H1 (cell line): ENCODE measurements around the gene ACYP1. TPM values are rescaled to one million over a fixed set of nuclear protein-coding genes. Genes with fewer than 3 reads are reported as not detected.

ENCODE experiments used
- CTCF ChIA-PET: fragments of 300-600 bp; sonication (Branson Sonifier 250); formaldehyde crosslinking; loops from one replicate; lab custom pipeline; 2021; ENCODE audit not compliant: partially characterized antibody; lab: Charles Lee
- POLR2A ChIA-PET: fragments of 300-600 bp; sonication (Branson Sonifier 250); formaldehyde crosslinking; loops from one replicate; lab custom pipeline; 2021; ENCODE audit warnings: inconsistent platforms; ENCODE audit not compliant: partially characterized antibody; lab: Charles Lee
- DNase-seq, 2 experiments: peaks; one replicate each; pipeline versions ENCODE4 v3.0.0 to v3.0.0-alpha.2; 2010 to 2022; ENCODE audit warnings: low spot score in 2 of 2, low read depth in 1 of 2, mixed read lengths in 1 of 2
- FAIRE-seq: peaks from 2 replicates; lab custom pipeline; 2011; peaks lifted over from hg19 to GRCh38; lab: Jason Lieb, UNC
- H2AFZ ChIP-seq: 2 replicates; pipeline ENCODE4 v1.8.1; 2012; ENCODE audit warnings: low read length, inconsistent platforms
- H2AK5ac ChIP-seq: 2 replicates; pipeline ENCODE4 v1.6.1; 2013; ENCODE audit warnings: low read depth, low read length
- H2BK120ac ChIP-seq: replicated peaks from 2 replicates; pipeline ENCODE3; 2013; ENCODE audit warnings: low read depth, low read length, inconsistent platforms
- H2BK12ac ChIP-seq: 2 replicates; pipeline ENCODE4 v1.6.1; 2013; ENCODE audit warnings: low read depth, low read length
- H2BK15ac ChIP-seq: 2 replicates; pipeline ENCODE4 v1.6.1; 2013; ENCODE audit warnings: low read length
- H2BK20ac ChIP-seq: 2 replicates; pipeline ENCODE4 v1.6.1; 2013; ENCODE audit warnings: low read length
- H2BK5ac ChIP-seq: 2 replicates; pipeline ENCODE4 v1.6.1; 2013; ENCODE audit warnings: low read depth, low read length
- H3K14ac ChIP-seq: 2 replicates; pipeline ENCODE4 v1.6.1; 2013; ENCODE audit warnings: inconsistent platforms; ENCODE audit not compliant: insufficient read length
- H3K18ac ChIP-seq: 2 replicates; pipeline ENCODE4 v1.6.1; 2013; ENCODE audit warnings: low read length; ENCODE audit errors: extremely low read depth
- H3K23ac ChIP-seq: 2 replicates; pipeline ENCODE4 v1.6.1; 2013; ENCODE audit warnings: inconsistent platforms; ENCODE audit not compliant: insufficient read length
- H3K23me2 ChIP-seq: 2 replicates; pipeline ENCODE4 v1.6.1; 2013; ENCODE audit warnings: low read depth, low read length
- H3K27ac ChIP-seq: 2 replicates; pipeline ENCODE4 v1.6.1; 2011; ENCODE audit warnings: low read depth, low read length, inconsistent platforms
- H3K27me3 ChIP-seq, 4 experiments: replicated peaks in 1 of 4; 1 replicate in 1 of 4; 2 replicates in 3 of 4; pipeline versions ENCODE4 v1.6.1 to v1.8.1; 2011 to 2013; ENCODE audit warnings: low read length in 3 of 4, mild to moderate bottlenecking in 3 of 4, inconsistent platforms in 2 of 4, mixed read lengths in 2 of 4, moderate library complexity in 1 of 4; ENCODE audit not compliant: control insufficient read depth in 3 of 4, insufficient read depth in 3 of 4; ENCODE audit errors: extremely low read depth in 1 of 4
- H3K36me3 ChIP-seq, 4 experiments: 2 replicates each; pipeline versions ENCODE4 v1.6.1 to v1.8.1; 2011 to 2013; ENCODE audit warnings: mild to moderate bottlenecking in 4 of 4, low read length in 3 of 4, moderate library complexity in 2 of 4, control low read depth in 1 of 4, inconsistent platforms in 1 of 4; ENCODE audit not compliant: insufficient read depth in 4 of 4, control insufficient read depth in 2 of 4
- H3K4ac ChIP-seq: replicated peaks from 2 replicates; pipeline ENCODE3; 2013; ENCODE audit warnings: low read length, low read depth, mixed read lengths, inconsistent platforms; ENCODE audit not compliant: insufficient read length
- H3K4me1 ChIP-seq, 4 experiments: replicated peaks in 1 of 4; 1 replicate in 1 of 4; 2 replicates in 3 of 4; pipeline versions ENCODE4 v1.6.1 to v1.8.1; 2011 to 2013; ENCODE audit warnings: low read length in 3 of 4, inconsistent platforms in 2 of 4, mixed read lengths in 1 of 4; ENCODE audit not compliant: insufficient read depth in 4 of 4, control insufficient read depth in 3 of 4
- H3K4me2 ChIP-seq, 2 experiments: 2 replicates each; pipeline versions ENCODE4 v1.6.1 to v1.8.1; 2011 to 2013; ENCODE audit warnings: low read depth in 2 of 2, low read length in 2 of 2, control low read depth in 1 of 2, inconsistent platforms in 1 of 2, mild to moderate bottlenecking in 1 of 2; ENCODE audit not compliant: insufficient read depth in 1 of 2
- H3K4me3 ChIP-seq, 4 experiments: fragments of 200-600, 300-600 bp in 1 of 4; sonication (generic), shearing (Covaris generic), sonication (Bioruptor Twin) in 1 of 4; 2 replicates each; pipeline versions ENCODE4 v1.5.1 to v1.8.1; 2011 to 2016; ENCODE audit warnings: low read length in 4 of 4, low read depth in 3 of 4, control low read depth in 2 of 4, inconsistent platforms in 2 of 4, mild to moderate bottlenecking in 2 of 4, mixed read lengths in 1 of 4, moderate library complexity in 1 of 4; ENCODE audit not compliant: insufficient read depth in 2 of 4; ENCODE audit errors: extremely low read depth in 1 of 4
- H3K56ac ChIP-seq: replicated peaks from 2 replicates; pipeline ENCODE3; 2013; ENCODE audit warnings: low read depth, mild to moderate bottlenecking, mixed read lengths, low read length, inconsistent platforms; ENCODE audit not compliant: insufficient read length
- H3K79me1 ChIP-seq: 2 replicates; pipeline ENCODE4 v1.6.1; 2013; ENCODE audit warnings: low read depth, low read length, control low read depth
- H3K79me2 ChIP-seq, 2 experiments: 2 replicates each; pipeline versions ENCODE4 v1.6.1 to v1.8.1; 2012 to 2013; ENCODE audit warnings: low read length in 2 of 2, mild to moderate bottlenecking in 2 of 2, inconsistent platforms in 1 of 2; ENCODE audit not compliant: insufficient read depth in 2 of 2, control insufficient read depth in 1 of 2
- H3K9ac ChIP-seq, 4 experiments: replicated peaks in 1 of 4; 1 replicate in 1 of 4; 2 replicates in 3 of 4; pipeline versions ENCODE4 v1.6.1 to v1.8.1; 2011 to 2013; ENCODE audit warnings: low read depth in 3 of 4, low read length in 3 of 4, control low read depth in 2 of 4, mild to moderate bottlenecking in 2 of 4, moderate library complexity in 2 of 4, inconsistent platforms in 1 of 4; ENCODE audit errors: extremely low read depth in 1 of 4
- H3K9me3 ChIP-seq, 2 experiments: 2 replicates each; pipeline versions ENCODE4 v1.6.1 to v1.8.1; 2012 to 2013; ENCODE audit warnings: mild to moderate bottlenecking in 2 of 2, moderate library complexity in 2 of 2, control low read depth in 1 of 2, inconsistent platforms in 1 of 2, low read depth in 1 of 2, low read length in 1 of 2, mixed read lengths in 1 of 2; ENCODE audit not compliant: insufficient read depth in 2 of 2
- H4K20me1 ChIP-seq, 2 experiments: replicated peaks in 1 of 2; 2 replicates each; pipeline versions ENCODE3 to v1.8.1; 2011 to 2013; ENCODE audit warnings: inconsistent platforms in 2 of 2, low read length in 2 of 2, mild to moderate bottlenecking in 1 of 2; ENCODE audit not compliant: insufficient read depth in 2 of 2, control insufficient read depth in 1 of 2
- H4K5ac ChIP-seq: 2 replicates; pipeline ENCODE4 v1.6.1; 2013; ENCODE audit warnings: low read length, low read depth, mixed read lengths, inconsistent platforms; ENCODE audit not compliant: insufficient read length
- H4K8ac ChIP-seq: 2 replicates; pipeline ENCODE4 v1.8.0; 2013; ENCODE audit warnings: mild to moderate bottlenecking, moderate library complexity, low read length, inconsistent platforms; ENCODE audit not compliant: insufficient read depth; ENCODE audit errors: extremely low read depth
- H4K91ac ChIP-seq: replicated peaks from 2 replicates; pipeline ENCODE3; 2013; ENCODE audit warnings: low read length, mixed read lengths, inconsistent platforms; ENCODE audit not compliant: insufficient read length
- CBX8 ChIP-seq: fragments of 300-800, 300-1000 bp; sonication (generic); IDR thresholded peaks from 2 replicates; pipeline ENCODE4 v1.7.1; 2016; ENCODE audit warnings: low read depth, low read length, borderline replicate concordance
- WGBS, 2 experiments: shearing (Covaris generic) in 1 of 2; methylation state at CpG; one replicate each; pipeline versions ENCODE4 v1.1.6 to v1.1.7; 2013 to 2015; ENCODE audit warnings: low lambda C conversion rate in 2 of 2, mixed read lengths in 2 of 2, inconsistent platforms in 1 of 2, low coverage in 1 of 2, missing lambda C conversion rate in 1 of 2; ENCODE audit not compliant: insufficient replicate concordance in 2 of 2, insufficient coverage in 1 of 2, insufficient read length in 1 of 2; ENCODE audit errors: extremely low coverage in 1 of 2, missing lambda C conversion rate in 1 of 2; 5-methylcytosine and 5-hydroxymethylcytosine counted together
- polyA plus RNA-seq, 7 experiments: library from polyadenylated mRNA; depleted of rRNA in 3 of 7; stranded (reverse) in 5 of 7; unstranded in 2 of 7; fragments of >200 nt in 5 of 7; fragments of 200-250 nt in 2 of 7; gene quantifications; 1 replicate in 5 of 7; 2 replicates in 1 of 7; 4 replicates in 1 of 7; pipeline versions ENCODE4 v1.2.1 to v1.2.3, GENCODE V29; 2011 to 2013; ENCODE audit warnings: missing spikeins in 2 of 7, mixed read lengths in 2 of 7
- total RNA-seq: library from RNA; stranded (reverse); fragmentation: NEBNext Ultra II Directional; extraction: Animal tissue kit (Norgen Biotek cat#: 25700); gene quantifications from 2 replicates; pipeline ENCODE4 v1.2.1, GENCODE V29; 2021
- TF ChIP-seq, protein P1 (sequence below): IDR thresholded peaks from 2 replicates; pipeline ENCODE4 v1.6.1; 2011; ENCODE audit warnings: low read depth, mild to moderate bottlenecking, low read length; ENCODE audit not compliant: insufficient read depth

Gene ACYP1
- total and polyA plus RNA-seq, 2 of the 8 experiments (the other 6 are each of a cell fraction or from before 2014, with no cell fraction given) = 22.3 to 24.8 TPM

DNA sequence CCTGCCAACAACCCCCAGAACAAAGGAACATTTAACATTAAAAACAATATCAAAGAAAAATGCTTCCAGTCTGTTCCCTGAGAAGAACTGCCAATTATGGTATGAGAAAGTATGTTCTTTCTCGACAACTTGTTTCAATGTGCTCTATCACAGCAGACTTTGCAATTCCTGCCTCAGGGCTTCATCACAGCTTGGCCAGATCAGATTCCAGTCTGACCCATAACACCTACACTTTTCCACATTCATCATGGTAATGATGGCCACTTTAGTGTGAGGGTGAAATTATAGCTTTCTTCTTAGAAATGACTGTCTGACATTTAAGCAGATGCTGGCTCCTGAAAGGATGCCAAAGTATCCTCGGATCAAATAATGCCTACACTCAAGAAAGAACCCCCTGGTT, 46.1 kb upstream of the ACYP1 start:
- H2BK120ac ChIP-seq = no peak overlapping the region
- H2BK5ac ChIP-seq = no peak overlapping the region
- no peak overlapping the region for H3K27ac ChIP-seq
- H3K14ac ChIP-seq = no peak overlapping the region
- H3K4me1 ChIP-seq = no peaks in the 10 kb centered on the region
- H3K79me1 ChIP-seq = no peaks in the 10 kb centered on the region
- no peak overlapping the region for H3K18ac ChIP-seq
- no peak overlapping the region for H3K9ac ChIP-seq
- H3K27me3 ChIP-seq = no peaks in the 10 kb centered on the region
- 96% methylated on average over 2 of the region's 2 CpGs; no CpG with 5 or more reads in 1 of the 2 experiments for WGBS, 2 experiments
- H2BK15ac ChIP-seq = no peak overlapping the region
- no peak overlapping the region for H2BK12ac ChIP-seq
- H3K36me3 ChIP-seq = peaks cover 11 to 67% (median 51%) of the 10 kb centered on the region in 4 experiments
- no peak overlapping the region for H4K8ac ChIP-seq
- no peak for TF ChIP-seq CBX8
- TF ChIP-seq, protein P1, sequence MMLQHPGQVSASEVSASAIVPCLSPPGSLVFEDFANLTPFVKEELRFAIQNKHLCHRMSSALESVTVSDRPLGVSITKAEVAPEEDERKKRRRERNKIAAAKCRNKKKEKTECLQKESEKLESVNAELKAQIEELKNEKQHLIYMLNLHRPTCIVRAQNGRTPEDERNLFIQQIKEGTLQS = no peak
- no peak overlapping the region for H3K56ac ChIP-seq
- no peaks in the 10 kb centered on the region for H3K9me3 ChIP-seq
- H3K79me2 ChIP-seq = no peaks in the 10 kb centered on the region
- H2AK5ac ChIP-seq = no peak overlapping the region
- no peak overlapping the region for H2AFZ ChIP-seq
- no peak overlapping the region for H3K4ac ChIP-seq
- POLR2A ChIA-PET = interaction anchor here (1.2 to 1.5 kb wide), 3 partner anchors 8 to 12 kb away, joined by 3 to 4 read pairs (median 4); no protein-coding TSS in a partner anchor
- no peak overlapping the region for H3K23ac ChIP-seq
- H4K20me1 ChIP-seq = no peaks in the 10 kb centered on the region
- H3K4me2 ChIP-seq = no peak overlapping the region
- H3K4me3 ChIP-seq = no peak overlapping the region
- CTCF ChIA-PET = interaction anchor here (1.0 to 3.0 kb wide), 2 partner anchors 21 to 193 kb away, joined by 3 to 10 read pairs; no protein-coding TSS in a partner anchor
- no peak for FAIRE-seq
- no peak overlapping the region for H4K5ac ChIP-seq
- H4K91ac ChIP-seq = no peak overlapping the region
- DNase-seq = no peak
- H2BK20ac ChIP-seq = no peak overlapping the region
- no peaks in the 10 kb centered on the region for H3K23me2 ChIP-seq
